Activated CD8-positive, alpha-beta memory T cell treated with anti-CD3 and anti-CD28 coated beads for 36 hours (primary cell): ENCODE data around the gene TMED6. TPM values are rescaled to one million over a fixed set of nuclear protein-coding genes. Genes with fewer than 3 reads are reported as not detected.

Source experiments
- CTCF ChIA-PET: fragments of 350-600 bp; sonication (Branson Sonifier 250); formaldehyde crosslinking; loops from one replicate; lab custom pipeline; 2021; ENCODE audit warnings: antibody characterized with exemption; lab: Charles Lee
- POLR2A ChIA-PET: fragments of 350-600 bp; sonication (Branson Sonifier 250); formaldehyde crosslinking; loops from one replicate; lab custom pipeline; 2021; ENCODE audit warnings: antibody characterized with exemption; lab: Charles Lee
- total RNA-seq, 2 experiments: library from RNA; stranded (reverse); gene quantifications; one replicate each; pipeline ENCODE4 v1.2.3, GENCODE V29; 2021

The TMED6 gene
- total RNA-seq, 2 experiments from 2014 or later: 0.73 to 1.4 TPM

- POLR2A ChIA-PET: interaction anchor here (0.8 to 1.7 kb wide), 5 partner anchors 9 to 12 kb away, joined by 3 to 4 read pairs (median 4); no protein-coding TSS in a partner anchor
- CTCF ChIA-PET: interaction anchor here (0.6 to 1.9 kb wide), 6 partner anchors 9 to 68 kb away, joined by 3 to 7 read pairs (median 3); partner anchors contain the start of genes TERF2 and VPS4A
These were observed 22.0 kb downstream of the TMED6 start for GRCh38 chr16:69329369-69330285.

- ChIA-PET POLR2A (interaction anchor here (0.6 to 1.6 kb wide), 3 partner anchors 10 to 222 kb away, joined by 3 to 4 read pairs (median 4); no protein-coding TSS in a partner anchor), CTCF (interaction anchor here (0.6 to 1.9 kb wide), 4 partner anchors 10 to 57 kb away, joined by 3 to 7 read pairs (median 4); partner anchors contain the start of genes TERF2 and VPS4A)
These were observed 22.7 kb downstream of the TMED6 start for GRCh38 chr16:69328854-69329316.

GRCh38 chr16:69327585-69328310, 23.8 kb downstream of the TMED6 start:
- CTCF ChIA-PET: interaction anchor here (1.9 kb wide), 1 partner anchor 15 kb away, joined by 7 read pairs; the partner anchor contains the start of gene VPS4A

GRCh38 chr16:69326172-69326873, 25.3 kb downstream of the TMED6 start:
- POLR2A ChIA-PET: interaction anchor here (0.8 to 1.7 kb wide), 2 partner anchors 11 to 12 kb away, joined by 4 to 17 read pairs; partner anchors contain the start of genes COG8 and NIP7
- CTCF ChIA-PET: interaction anchor here (0.7 kb wide), 2 partner anchors 117 to 875 kb away, joined by 3 to 6 read pairs; no protein-coding TSS in a partner anchor

More at GRCh38 chr16:69327585-69328310, 23.8 kb downstream of the TMED6 start:
- POLR2A ChIA-PET: interaction anchor here (0.5 to 1.7 kb wide), 2 partner anchors 11 to 150 kb away, joined by 4 to 5 read pairs; partner anchors contain the start of genes COG8 and NIP7

GRCh38 chr16:69325784-69326171, 25.8 kb downstream of the TMED6 start:
- CTCF ChIA-PET: no interaction called here
- POLR2A ChIA-PET: interaction anchor here (0.7 to 1.7 kb wide), 2 partner anchors 13 to 60 kb away, joined by 4 to 5 read pairs; partner anchors contain the start of genes COG8, NIP7 and TERF2

- ChIA-PET POLR2A (interaction anchor here (0.7 to 0.8 kb wide), 2 partner anchors 22 to 61 kb away, joined by 3 to 5 read pairs; partner anchors contain the start of gene TERF2), CTCF (no interaction called here)
These were observed 26.9 kb downstream of the TMED6 start for GRCh38 chr16:69324585-69325253.

GRCh38 chr16:69324013-69324531, 27.5 kb downstream of the TMED6 start:
- ChIA-PET CTCF (no interaction called here), POLR2A (interaction anchor here (0.7 to 0.8 kb wide), 2 partner anchors 23 to 192 kb away, joined by 3 to 5 read pairs; partner anchors contain the start of genes CHTF8 and UTP4)

- POLR2A ChIA-PET: interaction anchor here (0.6 to 0.8 kb wide), 2 partner anchors 24 to 176 kb away, joined by 3 read pairs; no protein-coding TSS in a partner anchor
- CTCF ChIA-PET: no interaction called here
These were observed 28.2 kb downstream of the TMED6 start for GRCh38 chr16:69323415-69323814.

GRCh38 chr16:69322343-69322742, 29.2 kb downstream of the TMED6 start:
- ChIA-PET CTCF (no interaction called here), POLR2A (no interaction called here)

- ChIA-PET POLR2A (no interaction called here), CTCF (no interaction called here)
These were observed 30.5 kb downstream of the TMED6 start for GRCh38 chr16:69321080-69321479.

GRCh38 chr16:69320740-69321073, 30.9 kb downstream of the TMED6 start:
- ChIA-PET POLR2A (no interaction called here), CTCF (no interaction called here)

GRCh38 chr16:69319826-69320739, 31.5 kb downstream of the TMED6 start:
- ChIA-PET POLR2A (interaction anchor here (0.8 kb wide), 1 partner anchor 10 kb away, joined by 3 read pairs; the partner anchor contains the start of gene PDF), CTCF (no interaction called here)

GRCh38 chr16:69319381-69319780, 32.2 kb downstream of the TMED6 start:
- CTCF ChIA-PET: no interaction called here
- POLR2A ChIA-PET: interaction anchor here (0.8 kb wide), 1 partner anchor 11 kb away, joined by 3 read pairs; the partner anchor contains the start of gene PDF

GRCh38 chr16:69318911-69319289, 32.7 kb downstream of the TMED6 start:
- ChIA-PET CTCF (no interaction called here), POLR2A (interaction anchor here (0.8 kb wide), 1 partner anchor 11 kb away, joined by 3 read pairs; the partner anchor contains the start of gene PDF)

GRCh38 chr16:69318177-69318910, 33.2 kb downstream of the TMED6 start:
- POLR2A ChIA-PET: no interaction called here
- CTCF ChIA-PET: no interaction called here

- POLR2A ChIA-PET: no interaction called here
- CTCF ChIA-PET: no interaction called here
These were observed 35.0 kb downstream of the TMED6 start for GRCh38 chr16:69316595-69317034.
